Liver (tissue), 9 donors: ENCODE data around the gene GPM6B. TPM values are rescaled to one million over a fixed set of nuclear protein-coding genes. Genes with fewer than 3 reads are reported as not detected.

ENCODE experiments used
- DNase-seq: peaks from one replicate; pipeline ENCODE4 v3.0.0-alpha.2; 2017; ENCODE audit warnings: low spot score
- H3K27ac ChIP-seq, 2 donors: one replicate each; pipeline ENCODE4 v1.7.0; 2013; ENCODE audit warnings: inconsistent platforms in 2 of 2, low read length in 2 of 2, control low read depth in 1 of 2, low read depth in 1 of 2, mild to moderate bottlenecking in 1 of 2
- H3K27me3 ChIP-seq, 4 donors: one replicate each; pipeline versions ENCODE4 v1.6.1 to v1.7.0; 2013; ENCODE audit warnings: low read length in 3 of 4, inconsistent platforms in 1 of 4, mild to moderate bottlenecking in 1 of 4, moderate library complexity in 1 of 4; ENCODE audit not compliant: control insufficient read depth in 4 of 4, insufficient read depth in 4 of 4
- H3K36me3 ChIP-seq, 4 donors: one replicate each; pipeline versions ENCODE4 v1.6.1 to v1.7.0; 2013; ENCODE audit warnings: low read length in 3 of 4, mild to moderate bottlenecking in 3 of 4, low read depth in 1 of 4, moderate library complexity in 1 of 4; ENCODE audit not compliant: control insufficient read depth in 4 of 4, insufficient read depth in 3 of 4
- H3K4me1 ChIP-seq, 4 donors: one replicate each; pipeline versions ENCODE4 v1.6.1 to v1.7.0; 2013; ENCODE audit warnings: low read length in 3 of 4, mild to moderate bottlenecking in 3 of 4, moderate library complexity in 1 of 4; ENCODE audit not compliant: control insufficient read depth in 4 of 4, insufficient read depth in 4 of 4
- H3K4me3 ChIP-seq, 3 donors: one replicate each; pipeline versions ENCODE4 v1.6.1 to v1.7.0; 2013; ENCODE audit warnings: low read length in 3 of 3, control low read depth in 1 of 3, low read depth in 1 of 3, mild to moderate bottlenecking in 1 of 3
- H3K9ac ChIP-seq, 2 donors: one replicate each; pipeline ENCODE4 v1.7.0; 2013; ENCODE audit warnings: low read length in 2 of 2, mild to moderate bottlenecking in 2 of 2, moderate library complexity in 2 of 2, control low read depth in 1 of 2, low read depth in 1 of 2
- H3K9me3 ChIP-seq, 4 donors: one replicate each; pipeline versions ENCODE4 v1.6.1 to v1.7.0; 2013; ENCODE audit warnings: low read length in 3 of 4; ENCODE audit not compliant: control insufficient read depth in 4 of 4
- EGR1 ChIP-seq, 2 donors: IDR thresholded peaks; 2 replicates each; pipeline ENCODE4 v1.6.1; 2016 to 2018; ENCODE audit warnings: antibody characterized with exemption in 2 of 2, low read depth in 2 of 2
- FOXA1 ChIP-seq: IDR thresholded peaks from 2 replicates; pipeline ENCODE4 v1.6.1; 2016; ENCODE audit warnings: antibody characterized with exemption
- FOXA2 ChIP-seq: IDR thresholded peaks from 2 replicates; pipeline ENCODE4 v1.6.1; 2016; ENCODE audit warnings: antibody characterized with exemption
- GABPA ChIP-seq, 2 donors: IDR thresholded peaks in 1 of 2; conservative IDR thresholded peaks in 1 of 2; 2 replicates each; pipeline ENCODE4 v1.6.1; 2016; ENCODE audit warnings: antibody characterized with exemption in 2 of 2, mild to moderate bottlenecking in 1 of 2, moderate library complexity in 1 of 2
- HNF4G ChIP-seq: IDR thresholded peaks from 2 replicates; pipeline ENCODE4 v1.6.1; 2016; ENCODE audit warnings: antibody characterized with exemption
- JUND ChIP-seq, 2 donors: IDR thresholded peaks; 2 replicates each; pipeline ENCODE4 v1.6.1; 2016; ENCODE audit warnings: antibody characterized with exemption in 2 of 2
- MAX ChIP-seq: IDR thresholded peaks from 2 replicates; pipeline ENCODE4 v1.6.1; 2016; ENCODE audit warnings: antibody characterized with exemption
- NR2F2 ChIP-seq: IDR thresholded peaks from 2 replicates; pipeline ENCODE4 v1.6.1; 2016; ENCODE audit warnings: antibody characterized with exemption
- RAD21 ChIP-seq, 2 donors: IDR thresholded peaks; 2 replicates each; pipeline ENCODE4 v1.6.1; 2016; ENCODE audit warnings: antibody characterized with exemption in 2 of 2, mild to moderate bottlenecking in 2 of 2
- REST ChIP-seq: IDR thresholded peaks from 2 replicates; pipeline ENCODE4 v1.6.1; 2016; ENCODE audit warnings: antibody characterized with exemption, mild to moderate bottlenecking
- RXRA ChIP-seq, 2 donors: IDR thresholded peaks; 2 replicates each; pipeline ENCODE4 v1.6.1; 2017 to 2018; ENCODE audit warnings: antibody characterized with exemption in 2 of 2, mild to moderate bottlenecking in 1 of 2
- SP1 ChIP-seq: IDR thresholded peaks from 2 replicates; pipeline ENCODE4 v1.6.1; 2018; ENCODE audit warnings: antibody characterized with exemption, mild to moderate bottlenecking
- TAF1 ChIP-seq: conservative IDR thresholded peaks from 2 replicates; pipeline ENCODE4 v1.6.1; 2016; ENCODE audit warnings: antibody characterized with exemption, mild to moderate bottlenecking
- YY1 ChIP-seq: IDR thresholded peaks from 2 replicates; pipeline ENCODE4 v1.6.1; 2016; ENCODE audit warnings: antibody characterized with exemption, mild to moderate bottlenecking
- ZBTB33 ChIP-seq: IDR thresholded peaks from 2 replicates; pipeline ENCODE4 v1.6.1; 2016; ENCODE audit warnings: antibody characterized with exemption
- WGBS: extraction: QIAGEN DNeasy Blood & Tissue Kit; methylation state at CpG from one replicate; pipeline ENCODE4 v1.1.7; 2013; 5-methylcytosine and 5-hydroxymethylcytosine counted together
- polyA plus RNA-seq, 2 donors: library from polyadenylated mRNA; stranded (reverse) in 1 of 2; unstranded in 1 of 2; fragments of 200-250 nt in 1 of 2; fragments of >200 nt in 1 of 2; fragmentation: Nextera tagmentation in 1 of 2; extraction: Ambion mirVana in 1 of 2; gene quantifications; one replicate each; pipeline versions ENCODE4 v1.2.1 to v1.2.3, GENCODE V29; 2013 to 2015
- total RNA-seq, 2 donors: library from RNA; depleted of rRNA; stranded (reverse); fragments of >200 nt; gene quantifications; one replicate each; pipeline ENCODE4 v1.2.3, GENCODE V29; 2014
- TF ChIP-seq, protein P1 (sequence below): fragments of 150-350 bp; IDR thresholded peaks from 2 replicates; pipeline ENCODE4 v1.5.1; 2017; ENCODE audit warnings: improper control_type of control experiment, low read depth, low read length; ENCODE audit not compliant: missing input control
- TF ChIP-seq, protein P2 (sequence below): IDR thresholded peaks from 2 replicates; pipeline ENCODE4 v1.6.1; 2016; ENCODE audit warnings: antibody characterized with exemption
- donor health status: healthy.
- donor health status: healthy.
- donor health status: healthy.
- donor health status: healthy.
- donor health status: healthy.

The GPM6B gene
- total and polyA plus RNA-seq, 4 donors, result 0.42 to 2.3 (median 0.72) TPM

GRCh38 chrX:13803116-13803515 lies 13.8 kb downstream of the GPM6B start (continued):
- TF ChIP-seq REST, result no peak
- TF ChIP-seq FOXA1, result no peak
- no peak for TF ChIP-seq EGR1 (IDR thresholded peaks at IDR 0.05; ENCODE audit: low read depth in 2 of 2)
- no peak for TF ChIP-seq FOXA2
- TF ChIP-seq MAX, result no peak

DNA sequence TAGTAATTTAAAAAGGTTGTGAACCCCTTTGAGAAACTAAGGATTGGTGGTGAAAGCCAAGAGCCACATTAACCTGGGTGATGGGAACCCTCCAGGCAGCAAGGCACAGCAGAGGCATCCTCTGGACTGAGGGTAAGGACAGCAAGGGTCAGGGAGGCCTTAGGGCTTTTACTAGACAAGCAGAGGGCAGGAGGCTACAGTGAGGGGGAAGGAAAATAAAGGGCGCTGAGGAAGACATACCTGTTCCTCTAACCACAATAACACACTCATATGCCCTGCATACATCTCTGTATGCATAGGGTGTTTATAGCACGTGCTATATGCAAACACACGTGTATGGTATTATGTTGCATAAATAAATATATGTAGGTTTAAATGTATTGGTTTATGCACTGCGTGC lies 18.7 kb downstream of the GPM6B start:
- WGBS, result 90% methylated on average over 4 of the region's 4 CpGs

More for the DNA sequence above, 18.7 kb downstream of the GPM6B start:
- H3K36me3 ChIP-seq, result no peaks in the 10 kb centered on the region
- H3K9ac ChIP-seq, result no peak overlapping the region
- TF ChIP-seq FOXA2, result no peak
- TF ChIP-seq SP1, result no peak
- no peak for TF ChIP-seq TAF1
- TF ChIP-seq ZBTB33, result no peak
- TF ChIP-seq GABPA (IDR thresholded peaks at IDR 0.05 in 1 of 2, conservative IDR thresholded peaks at IDR 0.05 in 1 of 2), result no peak
- TF ChIP-seq YY1, result no peak
- TF ChIP-seq, protein P1, sequence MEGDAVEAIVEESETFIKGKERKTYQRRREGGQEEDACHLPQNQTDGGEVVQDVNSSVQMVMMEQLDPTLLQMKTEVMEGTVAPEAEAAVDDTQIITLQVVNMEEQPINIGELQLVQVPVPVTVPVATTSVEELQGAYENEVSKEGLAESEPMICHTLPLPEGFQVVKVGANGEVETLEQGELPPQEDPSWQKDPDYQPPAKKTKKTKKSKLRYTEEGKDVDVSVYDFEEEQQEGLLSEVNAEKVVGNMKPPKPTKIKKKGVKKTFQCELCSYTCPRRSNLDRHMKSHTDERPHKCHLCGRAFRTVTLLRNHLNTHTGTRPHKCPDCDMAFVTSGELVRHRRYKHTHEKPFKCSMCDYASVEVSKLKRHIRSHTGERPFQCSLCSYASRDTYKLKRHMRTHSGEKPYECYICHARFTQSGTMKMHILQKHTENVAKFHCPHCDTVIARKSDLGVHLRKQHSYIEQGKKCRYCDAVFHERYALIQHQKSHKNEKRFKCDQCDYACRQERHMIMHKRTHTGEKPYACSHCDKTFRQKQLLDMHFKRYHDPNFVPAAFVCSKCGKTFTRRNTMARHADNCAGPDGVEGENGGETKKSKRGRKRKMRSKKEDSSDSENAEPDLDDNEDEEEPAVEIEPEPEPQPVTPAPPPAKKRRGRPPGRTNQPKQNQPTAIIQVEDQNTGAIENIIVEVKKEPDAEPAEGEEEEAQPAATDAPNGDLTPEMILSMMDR, result no peak
- no peak for TF ChIP-seq HNF4G
- TF ChIP-seq JUND (IDR thresholded peaks at IDR 0.05), result no peak
- TF ChIP-seq REST, result no peak
- TF ChIP-seq NR2F2, result no peak
- TF ChIP-seq MAX, result no peak
- TF ChIP-seq FOXA1, result no peak
- TF ChIP-seq, protein P2, sequence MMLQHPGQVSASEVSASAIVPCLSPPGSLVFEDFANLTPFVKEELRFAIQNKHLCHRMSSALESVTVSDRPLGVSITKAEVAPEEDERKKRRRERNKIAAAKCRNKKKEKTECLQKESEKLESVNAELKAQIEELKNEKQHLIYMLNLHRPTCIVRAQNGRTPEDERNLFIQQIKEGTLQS, result no peak
- no peak for TF ChIP-seq RXRA (IDR thresholded peaks at IDR 0.05)
- no peak for TF ChIP-seq RAD21 (IDR thresholded peaks at IDR 0.05)
- TF ChIP-seq EGR1 (IDR thresholded peaks at IDR 0.05; ENCODE audit: low read depth in 2 of 2), result no peak
- no peak overlapping the region for H3K27ac ChIP-seq
- DNase-seq, result no peak
- no peaks in the 10 kb centered on the region for H3K9me3 ChIP-seq
- no peaks in the 10 kb centered on the region for H3K27me3 ChIP-seq
- H3K4me3 ChIP-seq, result no peak overlapping the region
- H3K4me1 ChIP-seq, result no peaks in the 10 kb centered on the region
